Activated T-cell treated with anti-CD3 and anti-CD28 coated beads, Interleukin-2, amount 50 U/mL, for 72 hours (primary cell): ENCODE data around the gene CSAD. TPM values are rescaled to one million over a fixed set of nuclear protein-coding genes. Genes with fewer than 3 reads are reported as not detected.
A peak's percentile ranks its signal among the peaks of the same experiment; 100 is the strongest.

Experiments used
- ATAC-seq, 2 donors: fragments of 150-1000 bp; cut with Tn5 transposase; replicated peaks in 1 of 2; 2 replicates each; pipeline ENCODE4 v1.10.0; 2021; ENCODE audit warnings: moderate library complexity in 2 of 2, mild to moderate bottlenecking in 1 of 2
- DNase-seq, 2 donors: peaks; one replicate each; pipeline ENCODE4 v3.0.0; 2021 to 2022; ENCODE audit warnings: mixed read lengths in 1 of 2
- H3K27ac Mint-ChIP-seq: one replicate; pipeline ENCODE4 v1.8.0; 2022; ENCODE audit warnings: mild to moderate bottlenecking, moderate library complexity, mixed read lengths
- H3K27me3 Mint-ChIP-seq: one replicate; pipeline ENCODE4 v1.8.0; 2022; ENCODE audit warnings: low read depth, mixed read lengths
- H3K36me3 Mint-ChIP-seq, 2 donors: one replicate each; pipeline ENCODE4 v1.8.0; 2022; ENCODE audit warnings: mixed read lengths in 2 of 2, mild to moderate bottlenecking in 1 of 2; ENCODE audit not compliant: insufficient read depth in 2 of 2
- H3K4me1 Mint-ChIP-seq: one replicate; pipeline ENCODE4 v1.8.0; 2022; ENCODE audit warnings: low read depth, mixed read lengths
- H3K4me3 Mint-ChIP-seq, 2 donors: one replicate each; pipeline ENCODE4 v1.8.0; 2022; ENCODE audit warnings: mild to moderate bottlenecking in 2 of 2, mixed read lengths in 2 of 2, moderate library complexity in 2 of 2
- H3K9me3 Mint-ChIP-seq, 2 donors: one replicate each; pipeline ENCODE4 v1.8.0; 2022; ENCODE audit warnings: mixed read lengths in 2 of 2
- total RNA-seq, 2 donors: library from RNA; stranded (reverse); gene quantifications; one replicate each; pipeline ENCODE4 v1.2.3, GENCODE V29; 2022

Gene CSAD
- total RNA-seq, 2 donors from 2014 or later = 42.7 to 45.2 TPM

DNA sequence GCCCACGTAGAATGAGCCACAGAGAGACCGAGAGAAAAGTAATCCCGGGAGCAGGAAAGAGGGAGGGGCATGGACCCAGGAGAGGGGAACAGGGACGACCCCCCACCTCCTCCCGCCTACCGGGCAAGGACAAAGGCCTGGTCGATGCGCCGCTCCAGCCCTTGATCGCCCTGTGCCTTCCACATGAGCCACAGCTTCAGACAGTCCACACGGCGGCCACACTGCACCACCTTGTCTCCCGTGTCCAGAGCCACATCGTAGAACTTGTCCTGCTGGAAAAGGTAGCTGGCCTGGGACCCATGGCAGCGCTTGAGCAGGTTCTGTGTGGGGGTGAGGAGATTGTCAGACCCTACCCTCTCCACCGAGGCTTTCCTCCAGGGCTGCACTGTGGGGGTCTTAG, 20.7 kb downstream of the CSAD start:
- no peaks in the 10 kb centered on the region for H3K9me3 Mint-ChIP-seq
- ATAC-seq = peak; percentile 3
- no peaks in the 10 kb centered on the region for H3K27me3 Mint-ChIP-seq
- H3K4me3 Mint-ChIP-seq = no peak overlapping the region
- no peaks in the 10 kb centered on the region for H3K36me3 Mint-ChIP-seq
- no peak overlapping the region for H3K27ac Mint-ChIP-seq
- peaks cover 9% of the 10 kb centered on the region for H3K4me1 Mint-ChIP-seq
- no peak for DNase-seq

DNA sequence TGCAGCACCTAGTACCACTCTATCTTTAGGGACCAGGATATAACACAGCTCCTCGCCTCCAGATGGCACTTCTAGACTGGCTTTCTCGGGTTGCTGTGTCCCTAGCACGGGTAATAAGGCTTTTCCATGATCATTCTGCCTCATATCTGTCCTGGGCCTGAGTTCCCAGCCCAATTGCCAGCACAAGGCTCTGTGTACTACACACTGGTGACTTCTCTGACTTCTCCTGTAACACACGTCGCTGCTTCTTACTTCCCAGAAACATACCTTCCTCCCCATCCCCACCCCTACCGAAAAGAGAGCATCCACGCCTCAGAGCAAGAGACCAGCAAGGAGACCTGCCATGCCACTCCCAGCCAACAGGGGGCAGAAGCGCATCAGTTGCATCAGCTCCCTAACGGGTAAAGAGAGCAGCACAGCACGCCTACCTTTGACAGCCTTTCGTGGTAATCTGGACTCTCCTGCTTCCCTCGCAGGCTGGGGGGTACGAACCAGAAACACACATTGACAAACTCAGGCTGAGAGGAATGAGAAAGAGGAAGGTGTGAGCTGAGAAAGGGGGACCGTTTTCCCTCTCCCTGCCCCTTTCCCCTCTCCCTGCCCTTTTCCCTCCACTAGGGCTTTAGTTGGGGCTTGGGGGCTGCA, 21.4 kb downstream of the CSAD start:
- Mint-ChIP-seq H3K27me3 (no peaks in the 10 kb centered on the region), H3K27ac (peak overlapping the region; percentile 65), H3K4me3 (peak overlapping the region; percentile 51 to 52), H3K36me3 (no peaks in the 10 kb centered on the region), H3K4me1 (peaks cover 9% of the 10 kb centered on the region), H3K9me3 (no peaks in the 10 kb centered on the region)
- peak; percentile 90 to 93 for DNase-seq
- ATAC-seq = peak; percentile 99

- Mint-ChIP-seq H3K27me3 (no peaks in the 10 kb centered on the region), H3K4me1 (no peaks in the 10 kb centered on the region), H3K9me3 (no peaks in the 10 kb centered on the region), H3K27ac (no peak overlapping the region), H3K36me3 (no peaks in the 10 kb centered on the region), H3K4me3 (no peak overlapping the region)
- ATAC-seq (no peak), DNase-seq (no peak)
These were observed 28.3 kb downstream of the CSAD start for GRCh38 chr12:53152390-53152789.

- no peaks in the 10 kb centered on the region for H3K36me3 Mint-ChIP-seq
- no peak for ATAC-seq
- DNase-seq = no peak
- H3K4me3 Mint-ChIP-seq = no peak overlapping the region
- no peak overlapping the region for H3K27ac Mint-ChIP-seq
- H3K9me3 Mint-ChIP-seq = no peaks in the 10 kb centered on the region
- no peaks in the 10 kb centered on the region for H3K27me3 Mint-ChIP-seq
- H3K4me1 Mint-ChIP-seq = no peaks in the 10 kb centered on the region
These were observed 29.7 kb downstream of the CSAD start for GRCh38 chr12:53151039-53151438.

GRCh38 chr12:53147653-53148052, 33.1 kb downstream of the CSAD start:
- Mint-ChIP-seq H3K4me1 (no peaks in the 10 kb centered on the region), H3K36me3 (no peaks in the 10 kb centered on the region), H3K9me3 (no peaks in the 10 kb centered on the region), H3K27ac (no peak overlapping the region), H3K27me3 (no peaks in the 10 kb centered on the region), H3K4me3 (no peak overlapping the region)
- no peak for ATAC-seq
- no peak for DNase-seq

GRCh38 chr12:53147181-53147580, 33.5 kb downstream of the CSAD start:
- no peak for ATAC-seq
- no peaks in the 10 kb centered on the region for H3K36me3 Mint-ChIP-seq

DNA sequence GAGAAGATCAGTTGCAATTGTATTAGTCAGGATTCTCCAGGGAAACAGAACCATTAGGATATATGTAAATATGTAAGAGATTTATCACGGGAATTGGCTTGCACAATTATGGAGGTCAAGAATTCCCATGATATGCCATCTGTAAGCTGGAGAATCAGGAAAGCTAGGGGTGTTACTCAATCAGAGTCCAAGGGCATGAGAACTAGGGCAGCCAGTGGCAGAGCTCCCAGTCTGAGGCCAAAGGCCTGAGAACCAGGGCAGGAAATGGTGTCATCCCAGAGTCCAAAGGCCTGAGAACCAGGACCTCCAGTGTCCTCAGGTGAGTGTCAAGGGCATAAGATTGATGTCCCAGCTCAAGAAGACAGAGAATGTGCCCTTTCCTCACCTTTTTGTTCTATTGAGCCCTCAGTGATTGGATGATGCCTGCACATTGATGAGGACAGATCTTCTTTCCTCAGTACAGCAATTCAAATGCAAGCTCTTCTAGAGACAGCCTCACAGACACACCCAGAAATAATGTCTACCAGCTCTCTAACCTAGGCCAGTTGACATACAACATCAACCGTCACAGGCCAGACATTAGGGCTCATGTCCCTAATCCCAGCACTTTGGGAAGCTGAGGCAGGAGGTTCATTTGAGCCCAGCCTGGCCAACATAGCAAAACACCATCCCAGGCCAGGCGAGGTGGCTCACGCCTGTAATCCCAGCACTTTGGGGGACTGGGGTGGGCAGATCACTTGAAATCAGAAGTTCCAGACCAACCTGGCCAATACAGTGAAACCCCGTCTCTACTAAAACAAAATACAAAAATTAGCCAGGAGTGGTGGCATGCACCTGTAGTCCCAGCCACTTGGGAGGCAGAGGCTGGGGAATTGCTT, 35.1 kb downstream of the CSAD start:
- Mint-ChIP-seq H3K27ac (no peak overlapping the region), H3K4me1 (no peaks in the 10 kb centered on the region), H3K4me3 (no peak overlapping the region), H3K27me3 (no peaks in the 10 kb centered on the region), H3K9me3 (no peaks in the 10 kb centered on the region), H3K36me3 (no peaks in the 10 kb centered on the region)
- DNase-seq (no peak), ATAC-seq (no peak)

More at GRCh38 chr12:53147181-53147580, 33.5 kb downstream of the CSAD start:
- Mint-ChIP-seq H3K4me1 (no peaks in the 10 kb centered on the region), H3K9me3 (no peaks in the 10 kb centered on the region), H3K4me3 (no peak overlapping the region), H3K27me3 (no peaks in the 10 kb centered on the region), H3K27ac (no peak overlapping the region)
- no peak for DNase-seq

DNA sequence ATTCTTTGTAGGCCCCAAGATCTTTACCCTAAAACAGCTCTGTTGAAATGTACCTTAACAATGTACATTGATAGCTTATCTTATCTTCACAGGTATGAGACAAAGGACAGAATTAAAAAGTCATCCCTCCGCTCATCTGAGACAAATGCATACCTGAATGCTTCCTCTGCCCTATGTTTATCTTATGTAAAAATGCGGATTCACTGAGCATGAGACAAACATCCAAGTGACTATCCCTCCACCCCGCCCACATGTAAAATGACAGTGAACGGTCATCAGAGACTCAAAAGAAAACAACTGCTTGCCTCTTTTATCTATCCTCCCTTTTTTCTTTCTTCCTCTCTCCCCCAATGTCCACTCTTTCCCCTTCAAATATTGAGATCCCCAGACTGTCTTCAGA, 37.4 kb downstream of the CSAD start:
- Mint-ChIP-seq H3K4me3 (no peak overlapping the region), H3K9me3 (peaks cover 0 to 2% of the 10 kb centered on the region in 2 donors), H3K36me3 (no peaks in the 10 kb centered on the region), H3K27ac (no peak overlapping the region), H3K27me3 (no peaks in the 10 kb centered on the region), H3K4me1 (no peaks in the 10 kb centered on the region)
- no peak for ATAC-seq
- DNase-seq = no peak

- no peak overlapping the region for H3K4me3 Mint-ChIP-seq
- peaks cover 0 to 6% of the 10 kb centered on the region in 2 donors for H3K36me3 Mint-ChIP-seq
- DNase-seq = no peak
- H3K4me1 Mint-ChIP-seq = no peaks in the 10 kb centered on the region
- no peaks in the 10 kb centered on the region for H3K27me3 Mint-ChIP-seq
- ATAC-seq = no peak
- H3K27ac Mint-ChIP-seq = no peak overlapping the region
- peaks cover 4 to 8% of the 10 kb centered on the region in 2 donors for H3K9me3 Mint-ChIP-seq
These were observed 47.0 kb downstream of the CSAD start for GRCh38 chr12:53133722-53134121.

DNA sequence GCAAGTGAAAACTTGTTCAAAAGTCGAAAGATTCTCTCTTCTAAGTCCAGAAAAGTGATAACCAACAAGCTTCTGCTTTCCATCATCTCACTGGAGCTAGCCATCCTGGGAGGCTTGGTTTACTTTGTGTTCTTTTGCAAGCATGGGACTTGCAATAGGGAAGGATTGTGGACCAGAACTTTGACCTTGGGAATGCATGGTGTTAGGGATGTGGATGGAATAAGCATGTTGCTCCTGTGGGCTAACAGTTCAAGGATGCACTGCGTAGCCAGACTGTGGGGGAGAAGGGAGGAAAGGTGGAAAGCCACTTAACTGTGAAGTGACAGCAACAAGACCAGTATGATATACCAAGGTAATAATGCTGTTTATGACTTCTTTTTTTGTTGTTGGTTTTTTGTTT, 48.9 kb downstream of the CSAD start:
- no peak overlapping the region for H3K27ac Mint-ChIP-seq
- ATAC-seq (no peak), DNase-seq (no peak)
- peaks cover 7% of the 10 kb centered on the region for H3K4me1 Mint-ChIP-seq
- H3K9me3 Mint-ChIP-seq = peaks cover 0 to 1% of the 10 kb centered on the region in 2 donors
- H3K4me3 Mint-ChIP-seq = no peak overlapping the region
- H3K36me3 Mint-ChIP-seq = no peaks in the 10 kb centered on the region
- H3K27me3 Mint-ChIP-seq = no peaks in the 10 kb centered on the region

DNA sequence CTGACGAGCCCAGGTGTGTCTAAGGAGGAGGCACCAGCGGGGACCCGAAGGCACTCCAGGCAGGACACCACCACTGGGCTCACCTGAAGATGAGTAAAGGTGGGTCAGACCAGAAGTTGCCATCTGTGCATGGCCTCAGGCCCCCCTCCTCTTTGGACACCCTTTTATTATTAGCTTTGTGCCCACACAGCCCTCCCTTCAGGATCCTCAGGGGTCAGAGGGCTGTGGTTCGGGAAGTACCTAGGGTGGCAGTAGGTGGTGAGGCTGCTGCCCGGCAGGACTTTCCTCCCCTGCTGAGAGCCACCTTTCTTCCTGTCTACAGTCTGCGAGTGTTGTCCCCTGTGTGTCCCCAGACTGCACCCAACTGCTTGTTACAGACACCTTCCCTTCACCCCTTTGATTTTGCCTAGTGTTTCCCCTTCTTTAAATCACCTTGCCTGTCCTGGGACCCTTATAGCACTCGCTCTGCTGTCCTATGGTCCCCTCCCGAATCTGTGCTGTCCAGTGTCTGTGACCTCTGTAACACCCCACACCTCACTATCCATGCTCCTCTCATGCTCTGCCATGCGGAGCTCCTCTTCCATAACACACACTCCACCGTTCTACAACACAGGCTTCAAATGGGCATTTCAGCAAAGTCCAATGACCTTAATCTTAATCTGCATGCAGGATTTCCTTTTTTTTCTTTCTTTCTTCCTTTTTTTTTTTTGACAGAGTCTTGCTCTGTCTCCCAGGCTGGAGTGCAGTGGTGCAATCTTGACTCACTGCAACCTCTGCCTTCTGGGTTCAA, 51.8 kb downstream of the CSAD start:
- ATAC-seq = no peak
- H3K4me3 Mint-ChIP-seq = no peak overlapping the region
- no peaks in the 10 kb centered on the region for H3K9me3 Mint-ChIP-seq
- no peaks in the 10 kb centered on the region for H3K36me3 Mint-ChIP-seq
- no peaks in the 10 kb centered on the region for H3K27me3 Mint-ChIP-seq
- DNase-seq = no peak
- no peak overlapping the region for H3K27ac Mint-ChIP-seq
- H3K4me1 Mint-ChIP-seq = peaks cover 7% of the 10 kb centered on the region

DNA sequence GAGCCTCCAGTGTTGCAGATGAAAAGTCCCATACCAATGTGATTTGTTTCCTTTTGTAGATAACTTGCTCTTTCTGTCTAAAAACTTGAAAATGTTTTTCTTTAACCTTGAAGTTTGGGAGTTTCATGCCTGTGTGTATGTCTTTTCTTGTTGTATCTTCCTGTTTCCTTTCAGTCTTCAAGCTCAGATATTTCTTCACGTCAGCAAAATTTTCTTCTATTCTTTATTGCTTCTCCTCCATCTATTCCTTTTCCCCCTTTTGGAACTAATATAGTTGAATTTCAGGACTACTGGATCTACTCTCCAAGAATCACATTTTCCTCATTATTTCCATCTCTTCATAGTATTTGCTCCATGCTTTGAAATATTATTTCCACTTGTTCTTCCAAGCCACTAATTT, 53.6 kb downstream of the CSAD start:
- H3K9me3 Mint-ChIP-seq = no peaks in the 10 kb centered on the region
- H3K27ac Mint-ChIP-seq = no peak overlapping the region
- DNase-seq = no peak
- no peak overlapping the region for H3K4me3 Mint-ChIP-seq
- H3K27me3 Mint-ChIP-seq = no peaks in the 10 kb centered on the region
- H3K36me3 Mint-ChIP-seq = no peaks in the 10 kb centered on the region
- no peak for ATAC-seq
- peaks cover 7% of the 10 kb centered on the region for H3K4me1 Mint-ChIP-seq

- H3K36me3 Mint-ChIP-seq = no peaks in the 10 kb centered on the region
- no peak overlapping the region for H3K27ac Mint-ChIP-seq
- no peak for ATAC-seq
- no peaks in the 10 kb centered on the region for H3K9me3 Mint-ChIP-seq
- no peak for DNase-seq
- H3K4me3 Mint-ChIP-seq = no peak overlapping the region
- peaks cover 7% of the 10 kb centered on the region for H3K4me1 Mint-ChIP-seq
- no peaks in the 10 kb centered on the region for H3K27me3 Mint-ChIP-seq
These were observed 56.4 kb downstream of the CSAD start for GRCh38 chr12:53124352-53124723.
